ENCODE data around the gene DMRTB1.

- TF ChIP-seq POLR2AphosphoS5 (IDR thresholded peaks at IDR 0.05) (no peak), EZH2 (IDR thresholded peaks at IDR 0.05; ENCODE audit: borderline replicate concordance, insufficient read depth, low read length, poor library complexity, severe bottlenecking) (no peak), TAF1 (IDR thresholded peaks at IDR 0.05; ENCODE audit: low read depth) (no peak)
- TF ChIP-seq, protein P1, sequence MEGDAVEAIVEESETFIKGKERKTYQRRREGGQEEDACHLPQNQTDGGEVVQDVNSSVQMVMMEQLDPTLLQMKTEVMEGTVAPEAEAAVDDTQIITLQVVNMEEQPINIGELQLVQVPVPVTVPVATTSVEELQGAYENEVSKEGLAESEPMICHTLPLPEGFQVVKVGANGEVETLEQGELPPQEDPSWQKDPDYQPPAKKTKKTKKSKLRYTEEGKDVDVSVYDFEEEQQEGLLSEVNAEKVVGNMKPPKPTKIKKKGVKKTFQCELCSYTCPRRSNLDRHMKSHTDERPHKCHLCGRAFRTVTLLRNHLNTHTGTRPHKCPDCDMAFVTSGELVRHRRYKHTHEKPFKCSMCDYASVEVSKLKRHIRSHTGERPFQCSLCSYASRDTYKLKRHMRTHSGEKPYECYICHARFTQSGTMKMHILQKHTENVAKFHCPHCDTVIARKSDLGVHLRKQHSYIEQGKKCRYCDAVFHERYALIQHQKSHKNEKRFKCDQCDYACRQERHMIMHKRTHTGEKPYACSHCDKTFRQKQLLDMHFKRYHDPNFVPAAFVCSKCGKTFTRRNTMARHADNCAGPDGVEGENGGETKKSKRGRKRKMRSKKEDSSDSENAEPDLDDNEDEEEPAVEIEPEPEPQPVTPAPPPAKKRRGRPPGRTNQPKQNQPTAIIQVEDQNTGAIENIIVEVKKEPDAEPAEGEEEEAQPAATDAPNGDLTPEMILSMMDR (IDR thresholded peaks at IDR 0.05; ENCODE audit: poor library complexity, severe bottlenecking): no peak
- TF ChIP-seq, protein P2, sequence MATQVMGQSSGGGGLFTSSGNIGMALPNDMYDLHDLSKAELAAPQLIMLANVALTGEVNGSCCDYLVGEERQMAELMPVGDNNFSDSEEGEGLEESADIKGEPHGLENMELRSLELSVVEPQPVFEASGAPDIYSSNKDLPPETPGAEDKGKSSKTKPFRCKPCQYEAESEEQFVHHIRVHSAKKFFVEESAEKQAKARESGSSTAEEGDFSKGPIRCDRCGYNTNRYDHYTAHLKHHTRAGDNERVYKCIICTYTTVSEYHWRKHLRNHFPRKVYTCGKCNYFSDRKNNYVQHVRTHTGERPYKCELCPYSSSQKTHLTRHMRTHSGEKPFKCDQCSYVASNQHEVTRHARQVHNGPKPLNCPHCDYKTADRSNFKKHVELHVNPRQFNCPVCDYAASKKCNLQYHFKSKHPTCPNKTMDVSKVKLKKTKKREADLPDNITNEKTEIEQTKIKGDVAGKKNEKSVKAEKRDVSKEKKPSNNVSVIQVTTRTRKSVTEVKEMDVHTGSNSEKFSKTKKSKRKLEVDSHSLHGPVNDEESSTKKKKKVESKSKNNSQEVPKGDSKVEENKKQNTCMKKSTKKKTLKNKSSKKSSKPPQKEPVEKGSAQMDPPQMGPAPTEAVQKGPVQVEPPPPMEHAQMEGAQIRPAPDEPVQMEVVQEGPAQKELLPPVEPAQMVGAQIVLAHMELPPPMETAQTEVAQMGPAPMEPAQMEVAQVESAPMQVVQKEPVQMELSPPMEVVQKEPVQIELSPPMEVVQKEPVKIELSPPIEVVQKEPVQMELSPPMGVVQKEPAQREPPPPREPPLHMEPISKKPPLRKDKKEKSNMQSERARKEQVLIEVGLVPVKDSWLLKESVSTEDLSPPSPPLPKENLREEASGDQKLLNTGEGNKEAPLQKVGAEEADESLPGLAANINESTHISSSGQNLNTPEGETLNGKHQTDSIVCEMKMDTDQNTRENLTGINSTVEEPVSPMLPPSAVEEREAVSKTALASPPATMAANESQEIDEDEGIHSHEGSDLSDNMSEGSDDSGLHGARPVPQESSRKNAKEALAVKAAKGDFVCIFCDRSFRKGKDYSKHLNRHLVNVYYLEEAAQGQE (IDR thresholded peaks at IDR 0.05; ENCODE audit: borderline replicate concordance): no peak
Observed at GRCh38 chr1:53471000-53471399, 11.8 kb downstream of the DMRTB1 start.
